ENCODE results near the gene SEM1.
"Not testable (repeated sequence)": the region's sequence is repeated elsewhere in the genome, so short reads cannot be mapped to it uniquely, and the experiment has no call there.

DNA sequence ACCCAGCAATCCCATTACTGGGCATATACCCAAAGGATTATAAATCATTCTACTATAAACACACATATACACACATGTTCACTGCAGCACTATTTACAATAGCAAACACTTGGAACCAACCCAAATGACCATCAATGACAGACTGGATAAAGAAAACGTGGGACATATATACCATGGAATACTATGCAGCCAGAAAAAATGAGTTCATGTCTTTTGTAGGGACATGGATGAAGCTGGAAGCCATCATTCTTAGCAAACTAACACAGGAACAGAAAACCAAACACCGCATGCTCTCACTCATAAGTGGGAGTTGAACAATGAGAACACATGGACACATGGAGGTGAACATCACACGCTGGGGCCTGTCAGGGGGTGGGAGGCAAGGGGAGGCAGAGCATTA is 47.5 kb downstream of the SEM1 start:
- TF ChIP-seq, protein P1, sequence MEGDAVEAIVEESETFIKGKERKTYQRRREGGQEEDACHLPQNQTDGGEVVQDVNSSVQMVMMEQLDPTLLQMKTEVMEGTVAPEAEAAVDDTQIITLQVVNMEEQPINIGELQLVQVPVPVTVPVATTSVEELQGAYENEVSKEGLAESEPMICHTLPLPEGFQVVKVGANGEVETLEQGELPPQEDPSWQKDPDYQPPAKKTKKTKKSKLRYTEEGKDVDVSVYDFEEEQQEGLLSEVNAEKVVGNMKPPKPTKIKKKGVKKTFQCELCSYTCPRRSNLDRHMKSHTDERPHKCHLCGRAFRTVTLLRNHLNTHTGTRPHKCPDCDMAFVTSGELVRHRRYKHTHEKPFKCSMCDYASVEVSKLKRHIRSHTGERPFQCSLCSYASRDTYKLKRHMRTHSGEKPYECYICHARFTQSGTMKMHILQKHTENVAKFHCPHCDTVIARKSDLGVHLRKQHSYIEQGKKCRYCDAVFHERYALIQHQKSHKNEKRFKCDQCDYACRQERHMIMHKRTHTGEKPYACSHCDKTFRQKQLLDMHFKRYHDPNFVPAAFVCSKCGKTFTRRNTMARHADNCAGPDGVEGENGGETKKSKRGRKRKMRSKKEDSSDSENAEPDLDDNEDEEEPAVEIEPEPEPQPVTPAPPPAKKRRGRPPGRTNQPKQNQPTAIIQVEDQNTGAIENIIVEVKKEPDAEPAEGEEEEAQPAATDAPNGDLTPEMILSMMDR (IDR thresholded peaks at IDR 0.05): not testable (repeated sequence)
- TF ChIP-seq ZFX (IDR thresholded peaks at IDR 0.05; ENCODE audit: borderline replicate concordance): not testable (repeated sequence)

Data from 22Rv1 (cell line).